Measurements from ENCODE around the gene TICRR. TPM values are rescaled to one million over a fixed set of nuclear protein-coding genes. Genes with fewer than 3 reads are reported as not detected.

The TICRR gene
- total RNA-seq, 1 experiment from 2014 or later: 20.5 TPM

DNA sequence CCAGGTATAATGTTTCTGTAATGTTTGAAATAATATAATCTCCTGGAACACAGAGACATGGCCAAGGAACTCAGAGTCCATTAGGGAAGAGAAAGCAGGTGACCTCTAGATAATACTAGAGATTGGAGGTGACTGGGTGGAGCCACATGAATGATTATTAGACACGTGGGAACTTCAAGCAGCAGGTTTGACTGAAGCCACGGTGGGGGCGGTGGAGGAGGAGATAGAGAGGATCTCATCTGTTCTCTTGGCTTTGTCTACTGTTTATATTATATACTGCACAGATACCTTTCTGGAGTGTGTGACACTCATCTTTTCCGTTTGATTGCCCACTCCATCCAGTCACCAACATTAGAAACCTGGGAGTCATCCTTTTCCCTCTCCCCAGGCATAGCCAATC is 46.3 kb downstream of the TICRR start:
- H3K4me3 ChIP-seq (ENCODE audit: low read depth in 2 of 2, low read length in 2 of 2): no peak overlapping the region
- H3K36me3 ChIP-seq (ENCODE audit: control insufficient read depth, insufficient read depth, low read length): peaks cover 25% of the 10 kb centered on the region
- no TSS peak for BruUV-seq (replicated peaks)
- intact Hi-C loops (cut with micrococcal nuclease; ENCODE audit: unreplicated experiment) (no loop called here), in situ Hi-C loops (cut with HindIII; ENCODE audit: low pct_unique_long_range_greater_than_20kb, low sequenced_read_pairs) (no loop called here)
- TF ChIP-seq SIN3A (IDR thresholded peaks at IDR 0.05; ENCODE audit: borderline replicate concordance, insufficient read depth, low read depth, low read length) (no peak), CTCF (IDR thresholded peaks at IDR 0.05) (no peak), TCF7L2 (IDR thresholded peaks at IDR 0.05; ENCODE audit: low read depth, low read length) (no peak), POLR2AphosphoS5 (IDR thresholded peaks at IDR 0.05; ENCODE audit: low read depth, low read length) (no peak), REST (IDR thresholded peaks at IDR 0.05; ENCODE audit: insufficient read depth in 1 of 2, low read depth in 2 of 2, low read length in 1 of 2) (no peak)
- H3K4me1 ChIP-seq (ENCODE audit: control insufficient read depth, insufficient read depth, low read length): no peaks in the 10 kb centered on the region
- ATAC-seq: no peak
- no peaks in the 10 kb centered on the region for H3K9me3 ChIP-seq (ENCODE audit: control insufficient read depth, insufficient read depth, low read depth, low read length)
- POLR2A ChIA-PET: no interaction called here
- H3K27me3 ChIP-seq (ENCODE audit: control insufficient read depth, insufficient read depth, low read length): no peaks in the 10 kb centered on the region
- CTCF ChIA-PET: no interaction called here
- H3K27ac ChIP-seq (ENCODE audit: low read length): no peak overlapping the region
- DNase-seq (ENCODE audit: low read depth, low spot score): no peak

GRCh38 chr15:89623165-89623564 is 47.9 kb downstream of the TICRR start:
- POLR2A ChIA-PET: interaction anchor here (0.7 kb wide), 1 partner anchor 21 kb away, joined by 3 read pairs; no protein-coding TSS in a partner anchor

More at GRCh38 chr15:89623165-89623564, 47.9 kb downstream of the TICRR start:
- Histone ChIP-seq H3K27me3 (ENCODE audit: control insufficient read depth, insufficient read depth, low read length) (no peaks in the 10 kb centered on the region), H3K27ac (ENCODE audit: low read length) (no peak overlapping the region), H3K36me3 (ENCODE audit: control insufficient read depth, insufficient read depth, low read length) (peaks cover 19% of the 10 kb centered on the region), H3K9me3 (ENCODE audit: control insufficient read depth, insufficient read depth, low read depth, low read length) (no peaks in the 10 kb centered on the region), H3K4me3 (ENCODE audit: low read depth in 2 of 2, low read length in 2 of 2) (no peak overlapping the region), H3K4me1 (ENCODE audit: control insufficient read depth, insufficient read depth, low read length) (no peaks in the 10 kb centered on the region)
- no peak for TF ChIP-seq REST (IDR thresholded peaks at IDR 0.05; ENCODE audit: insufficient read depth in 1 of 2, low read depth in 2 of 2, low read length in 1 of 2)
- no peak for TF ChIP-seq POLR2AphosphoS5 (IDR thresholded peaks at IDR 0.05; ENCODE audit: low read depth, low read length)
- no peak for TF ChIP-seq CTCF (IDR thresholded peaks at IDR 0.05)
- TF ChIP-seq TCF7L2 (IDR thresholded peaks at IDR 0.05; ENCODE audit: low read depth, low read length): no peak
- TF ChIP-seq SIN3A (IDR thresholded peaks at IDR 0.05; ENCODE audit: borderline replicate concordance, insufficient read depth, low read depth, low read length): no peak
- CTCF ChIA-PET: no interaction called here
- in situ Hi-C loops (cut with HindIII; ENCODE audit: low pct_unique_long_range_greater_than_20kb, low sequenced_read_pairs): no loop called here
- BruUV-seq (replicated peaks): no TSS peak
- ATAC-seq (no peak), DNase-seq (ENCODE audit: low read depth, low spot score) (no peak)
- intact Hi-C loops (cut with micrococcal nuclease; ENCODE audit: unreplicated experiment): no loop called here
